GM12892 (cell line): ENCODE results near the gene PDHX.

Source experiments
- POLR2A ChIP-seq: IDR thresholded peaks from 2 replicates; pipeline ENCODE4 v1.6.1; 2011; ENCODE audit warnings: low read depth, low read length, control low read depth
- TAF1 ChIP-seq: IDR thresholded peaks from 2 replicates; pipeline ENCODE4 v1.6.1; 2011; ENCODE audit warnings: low read depth, mild to moderate bottlenecking, control low read depth, low read length, borderline replicate concordance

GRCh38 chr11:34926101-34926830 is 9.8 kb downstream of the PDHX start:
- TF ChIP-seq TAF1 (no peak), POLR2A (no peak)
